ENCODE measurements around the gene APEX1. TPM values are rescaled to one million over a fixed set of nuclear protein-coding genes. Genes with fewer than 3 reads are reported as not detected.

APEX1 gene
- total RNA-seq (100 to 1,000 TPM; 242 to 248 TPM), polyA plus RNA-seq (117 TPM)

GRCh38 chr14:20454516-20455354 lies at the start of gene APEX1, which contains the start of gene OSGEP:
Gene APEX1, plus strand, starts transcription at chr14:20455226. Its CDS starts 420 bp downstream, at chr14:20455646.
Gene OSGEP, minus strand, starts transcription at chr14:20454812. Its CDS starts 129 bp downstream, at chr14:20454683.
- H3K36me3 ChIP-seq (ENCODE audit: insufficient read depth, low read length) = peaks cover 59% of the 10 kb centered on the region
- no peaks in the 10 kb centered on the region for H3K9me3 ChIP-seq (ENCODE audit: low read length)
- no peaks in the 10 kb centered on the region for H3K27me3 ChIP-seq (ENCODE audit: insufficient read depth, low read length, poor library complexity, severe bottlenecking)
- DNase-seq = peak; percentile 96 to 99 (median 97)
- peak within 1 kb of the TSS; percentile 87 for H3K27ac ChIP-seq (ENCODE audit: low read depth, low read length)
- Mint-ChIP-seq H3K4me1 (peaks cover 20 to 36% (median 30%) of the 10 kb centered on the region in 3 donors), H3K27me3 (no peaks in the 10 kb centered on the region), H3K27ac (no peak within 1 kb of the TSS), H3K4me3 (peak within 1 kb of the TSS in 1 of 7 donors; percentile 44), H3K36me3 (peaks cover 5 to 34% (median 19%) of the 10 kb centered on the region in 3 donors), H3K9me3 (no peaks in the 10 kb centered on the region)
- POLR2A ChIA-PET = interaction anchor here (0.6 to 2.2 kb wide), 10 partner anchors 10 to 786 kb away, joined by 3 to 18 read pairs (median 4); partner anchors contain the start of genes PARP2, PNP and TEP1
- peaks cover 25% of the 10 kb centered on the region for H3K4me1 ChIP-seq (ENCODE audit: insufficient read depth, low read length)
- CTCF ChIA-PET = interaction anchor here (1.0 to 2.5 kb wide), 8 partner anchors 9 to 155 kb away, joined by 3 to 13 read pairs (median 5); partner anchors contain the start of gene PARP2
- H3K4me3 ChIP-seq (ENCODE audit: low read length) = peak within 1 kb of the TSS; percentile 78

- peaks cover 18% of the 10 kb centered on the region for H3K36me3 ChIP-seq (ENCODE audit: insufficient read depth, low read length)
- Mint-ChIP-seq H3K27me3 (no peaks in the 10 kb centered on the region), H3K36me3 (peaks cover 0 to 54% (median 16%) of the 10 kb centered on the region in 3 donors), H3K4me1 (peaks cover 46 to 74% (median 69%) of the 10 kb centered on the region in 3 donors), H3K4me3 (peak overlapping the region in 1 of 7 donors; percentile 3), H3K27ac (peak overlapping the region; percentile 4 to 77 (median 30)), H3K9me3 (no peaks in the 10 kb centered on the region)
- no peaks in the 10 kb centered on the region for H3K9me3 ChIP-seq (ENCODE audit: low read length)
- ChIA-PET POLR2A (no interaction called here), CTCF (no interaction called here)
- H3K4me3 ChIP-seq (ENCODE audit: low read length) = no peak overlapping the region
- no peak overlapping the region for H3K27ac ChIP-seq (ENCODE audit: low read depth, low read length)
- DNase-seq = no peak
- H3K4me1 ChIP-seq (ENCODE audit: insufficient read depth, low read length) = peaks cover 11% of the 10 kb centered on the region
- H3K27me3 ChIP-seq (ENCODE audit: insufficient read depth, low read length, poor library complexity, severe bottlenecking) = no peaks in the 10 kb centered on the region
These were observed 45.8 kb upstream of the APEX1 start for GRCh38 chr14:20409226-20409625.

DNA sequence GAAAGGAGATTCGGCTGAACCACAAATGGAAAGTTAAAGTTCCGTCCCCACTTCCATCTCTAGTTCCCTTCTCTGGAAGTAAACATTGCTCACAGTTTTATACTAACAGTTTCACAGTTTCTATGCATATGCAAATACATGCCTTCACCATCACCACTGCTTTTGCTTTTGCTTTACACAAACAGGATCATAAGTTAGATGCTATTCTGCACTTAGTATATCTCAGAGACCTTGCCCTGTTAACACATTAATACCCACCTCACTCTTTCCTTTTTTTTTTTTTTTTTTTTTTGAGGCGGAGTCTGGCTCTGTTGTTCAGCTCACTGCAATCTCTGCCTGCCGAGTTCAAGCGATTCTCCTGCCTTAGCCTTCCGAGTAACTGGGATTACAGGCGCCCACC lies 42.6 kb upstream of the APEX1 start:
- H3K27me3 ChIP-seq (ENCODE audit: insufficient read depth, low read length, poor library complexity, severe bottlenecking) = no peaks in the 10 kb centered on the region
- no peaks in the 10 kb centered on the region for H3K9me3 Mint-ChIP-seq
- DNase-seq = peak in 2 of 5 donors; percentile 37 to 45
- peaks cover 23% of the 10 kb centered on the region for H3K4me1 ChIP-seq (ENCODE audit: insufficient read depth, low read length)
- ChIA-PET CTCF (interaction anchor here (0.8 to 3.7 kb wide), 5 partner anchors 11 to 201 kb away, joined by 3 to 24 read pairs (median 5); partner anchors contain the start of gene PARP2), POLR2A (interaction anchor here (0.6 to 1.1 kb wide), 3 partner anchors 18 to 186 kb away, joined by 3 to 7 read pairs (median 4); no protein-coding TSS in a partner anchor)
- peak overlapping the region; percentile 90 for H3K27ac ChIP-seq (ENCODE audit: low read depth, low read length)
- H3K27me3 Mint-ChIP-seq = no peaks in the 10 kb centered on the region
- H3K4me1 Mint-ChIP-seq = peaks cover 44 to 65% (median 62%) of the 10 kb centered on the region in 3 donors
- no peaks in the 10 kb centered on the region for H3K9me3 ChIP-seq (ENCODE audit: low read length)
- peak overlapping the region; percentile 92 to 99 (median 96) for H3K4me3 Mint-ChIP-seq
- peaks cover 0 to 23% (median 2%) of the 10 kb centered on the region in 3 donors for H3K36me3 Mint-ChIP-seq
- H3K27ac Mint-ChIP-seq = peak overlapping the region; percentile 92 to 100 (median 98)
- H3K4me3 ChIP-seq (ENCODE audit: low read length) = peak overlapping the region; percentile 91
- H3K36me3 ChIP-seq (ENCODE audit: insufficient read depth, low read length) = peaks cover 8% of the 10 kb centered on the region

DNA sequence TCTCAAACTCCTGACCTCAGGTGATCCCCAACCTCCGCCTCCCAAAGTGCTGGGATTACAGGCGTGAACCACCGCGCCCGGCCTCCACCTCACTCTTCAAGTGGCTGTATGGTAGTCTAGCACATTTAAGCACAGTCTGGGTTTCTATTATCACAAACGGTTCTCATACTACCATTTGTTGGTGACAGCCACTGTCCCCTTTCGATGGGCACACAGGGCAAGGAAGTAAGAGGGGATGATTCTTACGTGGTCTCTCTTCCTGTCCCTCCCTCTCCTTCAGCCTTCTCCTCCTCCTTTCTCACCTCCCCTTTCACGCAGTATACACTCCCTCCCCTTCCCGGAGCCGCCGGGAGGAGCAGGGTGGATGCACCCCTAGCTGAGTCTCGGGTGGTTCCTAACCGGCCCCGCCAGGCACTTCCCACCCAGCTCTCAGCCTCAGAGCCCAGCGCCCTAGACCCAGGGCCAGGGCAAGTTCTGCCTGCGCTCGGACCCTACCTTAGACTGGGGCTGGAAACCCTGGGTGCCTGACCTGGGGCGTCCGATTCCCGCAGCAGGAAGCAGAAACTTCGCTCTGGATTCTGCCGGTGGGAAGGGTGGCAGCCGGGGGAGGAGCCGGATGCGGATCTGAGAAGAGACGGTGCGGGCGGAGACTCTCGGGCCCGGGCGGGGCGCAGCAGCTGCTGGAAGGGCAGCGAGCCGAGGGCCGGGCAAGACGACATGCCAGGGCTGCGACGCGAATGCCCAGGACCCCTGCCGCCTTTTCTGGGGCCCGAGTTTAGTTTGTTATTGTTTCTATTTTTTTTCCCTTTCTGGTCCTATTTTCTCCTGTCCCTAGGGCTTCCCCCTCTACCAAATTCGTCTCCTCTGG lies 41.9 kb upstream of the APEX1 start, which contains the start of gene TEP1:
Gene TEP1 (minus strand): TSS at position 626 of the 868 bp plus-strand sequence. CDS start 5,062 bp downstream, outside the sequence.
- Mint-ChIP-seq H3K4me3 (peak within 1 kb of the TSS; percentile 92 to 99 (median 96)), H3K9me3 (no peaks in the 10 kb centered on the region), H3K36me3 (peaks cover 0 to 16% (median 0%) of the 10 kb centered on the region in 3 donors), H3K27ac (peak within 1 kb of the TSS; percentile 92 to 100 (median 98)), H3K27me3 (no peaks in the 10 kb centered on the region), H3K4me1 (peaks cover 40 to 59% (median 58%) of the 10 kb centered on the region in 3 donors)
- ChIA-PET POLR2A (interaction anchor here (0.6 to 1.2 kb wide), 4 partner anchors 17 to 185 kb away, joined by 3 to 7 read pairs (median 5); partner anchors contain the start of gene APEX1), CTCF (interaction anchor here (0.8 to 3.7 kb wide), 11 partner anchors 9 to 200 kb away, joined by 3 to 25 read pairs (median 5); partner anchors contain the start of genes KLHL33 and PARP2)
- H3K9me3 ChIP-seq (ENCODE audit: low read length) = no peaks in the 10 kb centered on the region
- H3K4me3 ChIP-seq (ENCODE audit: low read length) = peak within 1 kb of the TSS; percentile 91
- H3K36me3 ChIP-seq (ENCODE audit: insufficient read depth, low read length) = peaks cover 3% of the 10 kb centered on the region
- peak; percentile 67 to 80 (median 69) for DNase-seq
- H3K27ac ChIP-seq (ENCODE audit: low read depth, low read length) = peak within 1 kb of the TSS; percentile 90
- peaks cover 23% of the 10 kb centered on the region for H3K4me1 ChIP-seq (ENCODE audit: insufficient read depth, low read length)
- no peaks in the 10 kb centered on the region for H3K27me3 ChIP-seq (ENCODE audit: insufficient read depth, low read length, poor library complexity, severe bottlenecking)

DNA sequence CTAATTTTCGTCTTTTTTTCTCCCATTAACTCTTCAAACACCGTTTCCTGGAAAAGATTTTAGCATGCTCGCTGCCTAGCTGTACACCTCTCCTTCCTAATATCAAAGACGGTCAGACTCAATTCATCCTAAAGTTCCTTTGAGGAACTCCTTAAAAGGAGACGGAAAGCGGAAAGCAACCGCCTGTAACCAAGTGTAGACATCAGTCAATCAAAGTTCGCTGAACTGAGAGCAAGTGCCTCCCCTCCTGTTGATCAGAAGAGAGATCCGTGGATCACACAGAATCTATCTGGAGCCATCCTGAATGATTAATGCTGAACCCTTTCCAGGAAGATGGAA lies 41.3 kb upstream of the APEX1 start:
- Mint-ChIP-seq H3K27ac (peak overlapping the region; percentile 92 to 100 (median 98)), H3K4me1 (peaks cover 39 to 55% (median 54%) of the 10 kb centered on the region in 3 donors), H3K9me3 (no peaks in the 10 kb centered on the region), H3K27me3 (no peaks in the 10 kb centered on the region), H3K4me3 (peak overlapping the region; percentile 92 to 99 (median 96)), H3K36me3 (peaks cover 0 to 12% (median 0%) of the 10 kb centered on the region in 3 donors)
- H3K9me3 ChIP-seq (ENCODE audit: low read length) = no peaks in the 10 kb centered on the region
- H3K36me3 ChIP-seq (ENCODE audit: insufficient read depth, low read length) = no peaks in the 10 kb centered on the region
- H3K4me3 ChIP-seq (ENCODE audit: low read length) = peak overlapping the region; percentile 91
- DNase-seq = peak in 2 of 5 donors; percentile 12 to 30
- CTCF ChIA-PET = interaction anchor here (1.0 to 3.7 kb wide), 10 partner anchors 9 to 200 kb away, joined by 3 to 25 read pairs (median 10); partner anchors contain the start of genes KLHL33 and PARP2
- H3K4me1 ChIP-seq (ENCODE audit: insufficient read depth, low read length) = peaks cover 23% of the 10 kb centered on the region
- no peaks in the 10 kb centered on the region for H3K27me3 ChIP-seq (ENCODE audit: insufficient read depth, low read length, poor library complexity, severe bottlenecking)
- POLR2A ChIA-PET = interaction anchor here (1.2 kb wide), 1 partner anchor 42 kb away, joined by 6 read pairs; the partner anchor contains the start of gene APEX1
- H3K27ac ChIP-seq (ENCODE audit: low read depth, low read length) = peak overlapping the region; percentile 90

DNA sequence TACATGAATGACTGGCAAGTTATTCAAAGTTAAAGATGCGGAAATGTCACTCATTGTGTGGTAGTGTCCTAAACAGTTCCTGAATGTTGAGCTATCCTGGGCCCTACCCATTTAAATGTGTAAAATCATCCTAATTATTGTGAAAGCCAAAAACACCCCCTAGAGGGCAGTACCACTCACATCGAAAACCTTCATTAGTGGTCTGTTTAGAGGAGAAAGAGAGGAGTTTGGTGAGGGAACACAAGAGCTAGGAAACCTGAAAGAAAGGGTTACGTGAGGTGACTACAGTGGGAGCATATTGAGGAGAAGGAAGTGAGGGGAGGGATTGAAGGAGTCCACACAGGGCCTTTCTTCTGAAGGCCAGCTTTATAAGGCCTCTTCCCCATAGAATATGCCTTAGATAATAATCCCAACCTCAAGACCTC lies 39.2 kb upstream of the APEX1 start:
- H3K27ac ChIP-seq (ENCODE audit: low read depth, low read length) = no peak overlapping the region
- no peak overlapping the region for H3K4me3 ChIP-seq (ENCODE audit: low read length)
- Mint-ChIP-seq H3K9me3 (no peaks in the 10 kb centered on the region), H3K4me3 (peak overlapping the region in 3 of 7 donors; percentile 0 to 22 (median 12)), H3K36me3 (peaks cover 0 to 7% (median 0%) of the 10 kb centered on the region in 3 donors), H3K27me3 (no peaks in the 10 kb centered on the region), H3K4me1 (peaks cover 32 to 44% (median 42%) of the 10 kb centered on the region in 3 donors), H3K27ac (peak overlapping the region in 7 of 8 donors; percentile 9 to 72 (median 26))
- H3K27me3 ChIP-seq (ENCODE audit: insufficient read depth, low read length, poor library complexity, severe bottlenecking) = no peaks in the 10 kb centered on the region
- DNase-seq = peak in 3 of 5 donors; percentile 10 to 60 (median 42)
- POLR2A ChIA-PET = interaction anchor here (0.7 kb wide), 1 partner anchor 74 kb away, joined by 3 read pairs; no protein-coding TSS in a partner anchor
- CTCF ChIA-PET = interaction anchor here (0.7 to 3.7 kb wide), 29 partner anchors 8 to 274 kb away, joined by 3 to 25 read pairs (median 5); partner anchors contain the start of genes APEX1, OSGEP, PARP2 and PIP4P1
- H3K4me1 ChIP-seq (ENCODE audit: insufficient read depth, low read length) = peaks cover 23% of the 10 kb centered on the region
- H3K36me3 ChIP-seq (ENCODE audit: insufficient read depth, low read length) = no peaks in the 10 kb centered on the region
- no peaks in the 10 kb centered on the region for H3K9me3 ChIP-seq (ENCODE audit: low read length)

DNA sequence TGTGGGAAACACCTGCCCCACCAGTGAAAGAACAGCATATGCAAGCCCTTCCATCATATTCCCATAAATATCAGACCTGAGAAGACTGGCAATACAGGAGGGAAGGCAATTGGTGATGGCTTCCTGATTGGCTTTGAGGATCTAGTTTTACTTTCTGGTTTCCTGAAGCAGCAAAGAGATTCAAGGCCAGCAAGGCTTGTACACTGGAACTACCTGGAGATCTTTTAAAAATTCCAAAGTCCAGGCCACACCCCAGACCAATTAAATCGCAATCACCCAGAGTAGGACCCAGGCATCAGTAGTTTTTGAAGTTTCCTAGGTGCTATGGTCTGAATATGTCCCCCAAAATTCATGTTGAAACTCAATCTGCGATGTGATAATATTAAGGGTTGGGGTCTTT lies 38.8 kb upstream of the APEX1 start:
- Mint-ChIP-seq H3K9me3 (no peaks in the 10 kb centered on the region), H3K4me1 (peaks cover 29 to 39% (median 38%) of the 10 kb centered on the region in 3 donors), H3K36me3 (peaks cover 0 to 7% (median 0%) of the 10 kb centered on the region in 3 donors), H3K27ac (peak overlapping the region in 5 of 8 donors; percentile 13 to 72 (median 26)), H3K27me3 (no peaks in the 10 kb centered on the region), H3K4me3 (no peak overlapping the region)
- CTCF ChIA-PET = interaction anchor here (0.7 to 3.7 kb wide), 25 partner anchors 8 to 274 kb away, joined by 3 to 25 read pairs (median 5); partner anchors contain the start of genes APEX1, OSGEP, PARP2 and PIP4P1
- Histone ChIP-seq H3K4me1 (ENCODE audit: insufficient read depth, low read length) (peaks cover 23% of the 10 kb centered on the region), H3K9me3 (ENCODE audit: low read length) (no peaks in the 10 kb centered on the region), H3K36me3 (ENCODE audit: insufficient read depth, low read length) (no peaks in the 10 kb centered on the region), H3K27ac (ENCODE audit: low read depth, low read length) (no peak overlapping the region), H3K27me3 (ENCODE audit: insufficient read depth, low read length, poor library complexity, severe bottlenecking) (no peaks in the 10 kb centered on the region), H3K4me3 (ENCODE audit: low read length) (no peak overlapping the region)
- DNase-seq = no peak
- POLR2A ChIA-PET = interaction anchor here (0.7 kb wide), 1 partner anchor 74 kb away, joined by 3 read pairs; no protein-coding TSS in a partner anchor
